Stomach (tissue), 9 donors: Measurements from ENCODE around the gene UGT1A7. TPM values are rescaled to one million over a fixed set of nuclear protein-coding genes. Genes with fewer than 3 reads are reported as not detected.

Experiments
- DNase-seq, 2 donors: peaks; one replicate each; pipeline versions ENCODE4 v3.0.0 to v3.0.0-alpha.2; 2013 to 2019
- H3K27ac ChIP-seq, 5 donors: fragments of 200-600 bp in 4 of 5; sonication (generic) in 4 of 5; one replicate each; pipeline ENCODE4 v1.5.1; 2013 to 2019; ENCODE audit warnings: mild to moderate bottlenecking in 1 of 5, moderate library complexity in 1 of 5
- H3K27me3 ChIP-seq, 3 donors: fragments of 200-600 bp; sonication (generic); one replicate each; pipeline ENCODE4 v1.5.1; 2017 to 2019; ENCODE audit warnings: mixed run types in 1 of 3
- H3K36me3 ChIP-seq, 4 donors: fragments of 200-600 bp; sonication (generic); 1 replicate in 3 of 4; 2 replicates in 1 of 4; pipeline ENCODE4 v1.5.1; 2016 to 2019
- H3K4me1 ChIP-seq, 4 donors: fragments of 200-600 bp; sonication (generic); one replicate each; pipeline ENCODE4 v1.5.1; 2016 to 2019
- H3K4me3 ChIP-seq, 4 donors: fragments of 200-600 bp; sonication (generic) in 3 of 4; one replicate each; pipeline ENCODE4 v1.5.1; 2016 to 2019; ENCODE audit warnings: mild to moderate bottlenecking in 1 of 4
- H3K9me3 ChIP-seq, 4 donors: fragments of 200-600 bp; sonication (generic); one replicate each; pipeline ENCODE4 v1.5.1; 2016 to 2019
- EP300 ChIP-seq: sonication (generic); formaldehyde crosslinking; IDR thresholded peaks from one replicate; pipeline ENCODE4 v1.6.1; 2017; ENCODE audit warnings: antibody characterized with exemption
- POLR2A ChIP-seq, 4 donors: fragments of 450-650 bp; IDR thresholded peaks; one replicate each; pipeline ENCODE4 v1.6.1; 2016; ENCODE audit warnings: antibody characterized with exemption in 4 of 4, control low read depth in 2 of 4, mild to moderate bottlenecking in 1 of 4, moderate library complexity in 1 of 4
- POLR2AphosphoS5 ChIP-seq, 3 donors: sonication (generic); formaldehyde crosslinking; IDR thresholded peaks; one replicate each; pipeline ENCODE4 v1.6.1; 2016; ENCODE audit warnings: antibody characterized with exemption in 3 of 3
- WGBS, 5 donors: extraction: QIAGEN DNeasy Blood & Tissue Kit in 3 of 5; methylation state at CpG; one replicate each; pipeline versions ENCODE4 v1.1.5 to v1.1.7; 2013 to 2018; 5-methylcytosine and 5-hydroxymethylcytosine counted together
- intact Hi-C: fragments of 100-400 bp; cut with DNase I; formaldehyde crosslinking; loops from one replicate; pipeline ENCODE4 v1.15.1; 2023; ENCODE audit warnings: low total_unique reads
- polyA plus RNA-seq, 3 donors: library from polyadenylated mRNA; stranded (reverse); fragments of 200-250 nt; gene quantifications; one replicate each; pipeline ENCODE4 v1.2.3, GENCODE V29; 2013
- total RNA-seq, 5 donors: library from RNA; depleted of rRNA; stranded (reverse); fragments of >200 nt; gene quantifications; one replicate each; pipeline versions ENCODE4 v1.1.0 to v1.2.3, GENCODE V29; 2014 to 2016
- TF ChIP-seq, protein P1 (sequence below), 7 experiments: fragments of 450-650 bp in 4 of 7; fragments of 200-600 bp in 3 of 7; sonication (generic) in 3 of 7; IDR thresholded peaks; one replicate each; pipeline ENCODE4 v1.5.1; 2016 to 2019; ENCODE audit warnings: antibody characterized with exemption in 7 of 7, control low read depth in 2 of 7, mild to moderate bottlenecking in 1 of 7
- donor health status: healthy with polysubstance abuse.
- donor health status: Bipolar disorder and iron deficiency.
- donor health status: healthy.

The UGT1A7 gene
- total and polyA plus RNA-seq, 8 donors: 0.45 to 37.1 (median 3.6) TPM; not detected in 2

- intact Hi-C loops: no loop called here
Measured at GRCh38 chr2:233811732-233812131, 130.0 kb downstream of the UGT1A7 start.

GRCh38 chr2:233813236-233814055 is 131.7 kb downstream of the UGT1A7 start:
- DNase-seq: peak in 1 of 2 donors; percentile 17
- no peak overlapping the region for H3K27ac ChIP-seq
- H3K4me1 ChIP-seq: no peaks in the 10 kb centered on the region
- peaks cover 0 to 10% (median 9%) of the 10 kb centered on the region in 3 donors for H3K27me3 ChIP-seq
- TF ChIP-seq POLR2AphosphoS5 (IDR thresholded peaks at IDR 0.05) (no peak), POLR2A (IDR thresholded peaks at IDR 0.05) (no peak), EP300 (no peak)
- TF ChIP-seq, protein P1, sequence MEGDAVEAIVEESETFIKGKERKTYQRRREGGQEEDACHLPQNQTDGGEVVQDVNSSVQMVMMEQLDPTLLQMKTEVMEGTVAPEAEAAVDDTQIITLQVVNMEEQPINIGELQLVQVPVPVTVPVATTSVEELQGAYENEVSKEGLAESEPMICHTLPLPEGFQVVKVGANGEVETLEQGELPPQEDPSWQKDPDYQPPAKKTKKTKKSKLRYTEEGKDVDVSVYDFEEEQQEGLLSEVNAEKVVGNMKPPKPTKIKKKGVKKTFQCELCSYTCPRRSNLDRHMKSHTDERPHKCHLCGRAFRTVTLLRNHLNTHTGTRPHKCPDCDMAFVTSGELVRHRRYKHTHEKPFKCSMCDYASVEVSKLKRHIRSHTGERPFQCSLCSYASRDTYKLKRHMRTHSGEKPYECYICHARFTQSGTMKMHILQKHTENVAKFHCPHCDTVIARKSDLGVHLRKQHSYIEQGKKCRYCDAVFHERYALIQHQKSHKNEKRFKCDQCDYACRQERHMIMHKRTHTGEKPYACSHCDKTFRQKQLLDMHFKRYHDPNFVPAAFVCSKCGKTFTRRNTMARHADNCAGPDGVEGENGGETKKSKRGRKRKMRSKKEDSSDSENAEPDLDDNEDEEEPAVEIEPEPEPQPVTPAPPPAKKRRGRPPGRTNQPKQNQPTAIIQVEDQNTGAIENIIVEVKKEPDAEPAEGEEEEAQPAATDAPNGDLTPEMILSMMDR (IDR thresholded peaks at IDR 0.05): no peak
- H3K9me3 ChIP-seq: no peaks in the 10 kb centered on the region
- H3K4me3 ChIP-seq: no peak overlapping the region
- intact Hi-C loops: no loop called here
- no peaks in the 10 kb centered on the region for H3K36me3 ChIP-seq
- WGBS, 5 donors: 75 to 82% (median 79%) methylated on average over 3 of the region's 3 CpGs

More at GRCh38 chr2:233811732-233812131, 130.0 kb downstream of the UGT1A7 start:
- H3K36me3 ChIP-seq: no peaks in the 10 kb centered on the region
- H3K27me3 ChIP-seq: peaks cover 0 to 15% (median 9%) of the 10 kb centered on the region in 3 donors
- no peak overlapping the region for H3K4me3 ChIP-seq
- TF ChIP-seq POLR2A (IDR thresholded peaks at IDR 0.05) (no peak), EP300 (no peak), POLR2AphosphoS5 (IDR thresholded peaks at IDR 0.05) (no peak)
- TF ChIP-seq, protein P1 (IDR thresholded peaks at IDR 0.05): no peak
- no peaks in the 10 kb centered on the region for H3K4me1 ChIP-seq
- DNase-seq: peak in 1 of 2 donors; percentile 10
- no peak overlapping the region for H3K27ac ChIP-seq
- WGBS, 5 donors: 84 to 91% (median 88%) methylated on average over 7 to 8 of the region's 8 CpGs
- no peaks in the 10 kb centered on the region for H3K9me3 ChIP-seq

DNA sequence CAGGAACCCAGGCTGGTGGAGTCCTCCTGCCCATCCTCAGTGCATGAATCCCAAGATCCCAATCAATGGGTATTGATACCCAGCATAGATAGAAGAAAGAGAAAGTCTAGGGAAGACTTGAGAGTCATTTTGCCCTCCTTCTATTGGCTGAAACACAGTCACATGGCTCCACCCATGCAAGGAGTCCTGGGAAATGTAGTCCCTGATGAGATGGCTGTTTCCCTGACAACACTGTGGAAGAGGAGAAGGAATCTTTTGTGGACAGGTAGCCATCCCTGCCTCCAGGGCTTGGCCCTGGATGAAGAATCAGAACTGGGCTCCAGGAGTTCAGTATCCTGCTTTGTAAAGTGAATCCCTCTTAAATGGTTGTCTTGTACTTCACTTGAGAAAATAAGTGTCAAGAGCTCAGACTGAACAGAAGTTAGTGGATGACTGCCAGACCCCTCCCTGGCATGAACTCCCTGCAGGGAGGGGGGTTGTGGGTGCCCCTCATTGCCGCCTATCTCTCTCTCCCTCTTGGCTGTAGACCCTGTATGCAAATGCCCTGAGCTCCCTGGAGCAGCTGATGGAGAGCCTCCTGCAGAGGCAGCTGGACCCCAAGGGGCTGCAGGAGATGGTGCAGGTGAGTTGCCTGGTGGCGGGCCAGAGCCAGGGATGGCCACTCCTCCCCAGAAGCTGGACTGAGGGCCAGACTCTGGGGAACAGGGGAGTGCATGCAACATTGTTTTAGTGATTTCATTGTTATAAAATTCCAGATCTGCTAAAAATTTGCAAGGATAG is 132.5 kb downstream of the UGT1A7 start:
- no peak for DNase-seq
- intact Hi-C loops: no loop called here

DNA sequence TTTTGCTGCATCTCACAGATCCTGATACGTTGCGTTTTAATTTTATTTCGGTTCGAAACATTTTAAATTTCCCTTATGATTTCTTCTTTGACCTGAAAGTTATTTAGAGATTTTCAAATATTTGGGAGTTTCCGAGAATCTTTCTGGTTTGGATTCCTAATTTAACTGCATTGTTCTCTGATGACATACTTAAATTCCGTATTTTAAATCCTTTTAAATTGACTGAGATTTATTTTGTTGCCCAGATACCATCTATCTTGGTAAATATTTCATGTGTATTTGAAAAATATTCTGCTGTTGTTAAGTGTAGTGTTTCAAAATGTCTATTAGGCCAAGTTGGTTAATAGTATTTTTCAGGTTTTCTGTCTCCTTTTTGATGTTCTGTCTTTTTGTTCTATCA is 134.2 kb downstream of the UGT1A7 start:
- Histone ChIP-seq H3K4me1 (no peaks in the 10 kb centered on the region), H3K27me3 (peaks cover 0 to 4% (median 0%) of the 10 kb centered on the region in 3 donors), H3K27ac (no peak overlapping the region), H3K36me3 (no peaks in the 10 kb centered on the region), H3K4me3 (no peak overlapping the region), H3K9me3 (no peaks in the 10 kb centered on the region)
- intact Hi-C loops: no loop called here
- TF ChIP-seq EP300 (no peak), POLR2AphosphoS5 (IDR thresholded peaks at IDR 0.05) (no peak), POLR2A (IDR thresholded peaks at IDR 0.05) (no peak)
- TF ChIP-seq, protein P1 (IDR thresholded peaks at IDR 0.05): no peak
- 77 to 93% (median 83%) methylated on average over 6 of the region's 6 CpGs for WGBS, 5 donors
- DNase-seq: no peak

More for the DNA sequence above, 132.5 kb downstream of the UGT1A7 start:
- H3K4me3 ChIP-seq: no peak overlapping the region
- H3K27ac ChIP-seq: no peak overlapping the region
- WGBS, 5 donors: 64 to 85% (median 75%) methylated on average over 2 of the region's 2 CpGs
- TF ChIP-seq, protein P1 (IDR thresholded peaks at IDR 0.05): no peak
- TF ChIP-seq EP300 (no peak), POLR2A (IDR thresholded peaks at IDR 0.05) (no peak), POLR2AphosphoS5 (IDR thresholded peaks at IDR 0.05) (no peak)
- H3K4me1 ChIP-seq: no peaks in the 10 kb centered on the region
- peaks cover 0 to 4% (median 2%) of the 10 kb centered on the region in 3 donors for H3K27me3 ChIP-seq
- no peaks in the 10 kb centered on the region for H3K36me3 ChIP-seq
- H3K9me3 ChIP-seq: no peaks in the 10 kb centered on the region
